HCT116 (cell line): ENCODE data around the gene RNF150. TPM values are rescaled to one million over a fixed set of nuclear protein-coding genes. Genes with fewer than 3 reads are reported as not detected.

Experiments used
- ATAC-seq: fragments of 200-7000 bp; cut with Tn5 transposase; 2 replicates; pipeline ENCODE4 v1.9.1; 2020; ENCODE audit warnings: mild to moderate bottlenecking, moderate library complexity
- BruUV-seq: library from RNA; stranded (reverse); fragments of 400-500 nt; replicated peaks from 2 replicates; lab custom pipeline; 2021; lab: Mats Ljungman, UMichigan
- CTCF ChIA-PET: fragments of 300-600 bp; sonication (Branson Sonifier 250); formaldehyde crosslinking; loops from one replicate; lab custom pipeline; 2021; ENCODE audit warnings: antibody characterized with exemption; lab: Charles Lee
- POLR2A ChIA-PET: fragments of 300-600, 350-600 bp; sonication (Branson Sonifier 250); formaldehyde crosslinking; loops from one replicate; lab custom pipeline; 2021; ENCODE audit warnings: antibody characterized with exemption; lab: Charles Lee
- RAD21 ChIA-PET, 2 experiments: fragments of 300-600 bp; sonication (Branson Sonifier 250); formaldehyde crosslinking; loops; one replicate each; lab custom pipeline; 2023; ENCODE audit warnings: low total read pairs in 2 of 2; ENCODE audit not compliant: uncharacterized antibody in 2 of 2, unreplicated experiment in 2 of 2, low non-redundant PET in 1 of 2; lab: Charles Lee
- DNase-seq: peaks from one replicate; pipeline ENCODE4 v3.0.0-alpha.2; 2010; ENCODE audit warnings: low read depth, low spot score
- H2AFZ ChIP-seq: fragments of 200-600 bp; shearing (Covaris generic), sonication (generic); 2 replicates; pipeline ENCODE4 v1.6.1; 2017; ENCODE audit warnings: low read depth, mixed run types, mixed read lengths, antibody characterized with exemption, low read length; ENCODE audit not compliant: poor library complexity, severe bottlenecking
- H3K27ac ChIP-seq: 2 replicates; pipeline ENCODE4 v1.5.1; 2012; ENCODE audit warnings: low read depth, low read length
- H3K27me3 ChIP-seq: fragments of 200-600 bp; sonication (generic); 2 replicates; pipeline ENCODE4 v1.6.1; 2016; ENCODE audit warnings: mixed run types, low read length, mixed read lengths; ENCODE audit not compliant: insufficient read depth
- H3K36me3 ChIP-seq, 2 experiments: fragments of 200-500 bp in 1 of 2; fragments of 200-600 bp in 1 of 2; sonication (Bioruptor generic) in 1 of 2; sonication (generic) in 1 of 2; 2 replicates each; pipeline versions ENCODE4 v1.5.1 to v1.6.1; 2014 to 2016; ENCODE audit warnings: low read length in 2 of 2, inconsistent platforms in 1 of 2, mixed read lengths in 1 of 2, mixed run types in 1 of 2; ENCODE audit not compliant: insufficient read depth in 2 of 2, control insufficient read depth in 1 of 2
- H3K4me1 ChIP-seq, 2 experiments: fragments of 200-600 bp in 1 of 2; sonication (generic) in 1 of 2; 2 replicates each; pipeline versions ENCODE4 v1.5.1 to v1.6.1; 2012 to 2017; ENCODE audit warnings: low read length in 2 of 2, inconsistent platforms in 1 of 2, mild to moderate bottlenecking in 1 of 2, mixed read lengths in 1 of 2, mixed run types in 1 of 2, moderate library complexity in 1 of 2; ENCODE audit not compliant: insufficient read depth in 2 of 2, control insufficient read depth in 1 of 2
- H3K4me2 ChIP-seq: fragments of 200-600 bp; sonication (generic); 2 replicates; pipeline ENCODE4 v1.6.1; 2017; ENCODE audit warnings: mixed run types, low read length, mixed read lengths
- H3K4me3 ChIP-seq, 2 experiments: fragments of 200-600 bp in 1 of 2; sonication (generic) in 1 of 2; replicated peaks in 1 of 2; 2 replicates each; pipeline ENCODE4 v1.5.1; 2011 to 2016; ENCODE audit warnings: low read length in 2 of 2, control low read depth in 1 of 2, low read depth in 1 of 2, mild to moderate bottlenecking in 1 of 2, mixed read lengths in 1 of 2, mixed run types in 1 of 2
- H3K79me2 ChIP-seq: fragments of 200-600 bp; sonication (generic); 2 replicates; pipeline ENCODE4 v1.6.1; 2017; ENCODE audit warnings: mild to moderate bottlenecking, mixed run types, low read length, moderate library complexity, mixed read lengths; ENCODE audit not compliant: insufficient read depth
- H3K9ac ChIP-seq: fragments of 200-600 bp; sonication (generic); 2 replicates; pipeline ENCODE4 v1.6.1; 2016; ENCODE audit warnings: low read length, mixed read lengths
- H3K9me2 ChIP-seq: fragments of 200-600 bp; sonication (generic), shearing (Covaris generic); 2 replicates; pipeline ENCODE4 v1.6.1; 2017; ENCODE audit warnings: mixed run types, mild to moderate bottlenecking, moderate library complexity; ENCODE audit not compliant: insufficient read depth
- H3K9me3 ChIP-seq, 2 experiments: fragments of 200-500 bp in 1 of 2; fragments of 200-600 bp in 1 of 2; sonication (Bioruptor generic) in 1 of 2; sonication (generic) in 1 of 2; 2 replicates each; pipeline ENCODE4 v1.6.1; 2014 to 2017; ENCODE audit warnings: low read length in 2 of 2, mixed read lengths in 2 of 2, inconsistent platforms in 1 of 2, low read depth in 1 of 2, mild to moderate bottlenecking in 1 of 2, mixed run types in 1 of 2, moderate library complexity in 1 of 2; ENCODE audit not compliant: control insufficient read depth in 1 of 2, insufficient read depth in 1 of 2
- H4K20me1 ChIP-seq: fragments of 200-600 bp; sonication (generic), shearing (Covaris generic); 2 replicates; pipeline ENCODE4 v1.6.1; 2017; ENCODE audit warnings: mixed run types, mild to moderate bottlenecking, moderate library complexity; ENCODE audit not compliant: insufficient read depth
- CBX3 ChIP-seq: IDR thresholded peaks from 2 replicates; pipeline ENCODE4 v1.6.1; 2012; ENCODE audit warnings: low read depth
- CEBPB ChIP-seq: IDR thresholded peaks from 2 replicates; pipeline ENCODE4 v1.6.1; 2012; ENCODE audit warnings: low read depth
- ELF1 ChIP-seq: IDR thresholded peaks from 2 replicates; pipeline ENCODE4 v1.6.1; 2012; ENCODE audit warnings: low read depth, borderline replicate concordance
- EZH2 ChIP-seq: fragments of 200-600 bp; sonication (generic); IDR thresholded peaks from 2 replicates; pipeline ENCODE4 v1.6.1; 2017; ENCODE audit warnings: antibody characterized with exemption, mixed run types
- FOSL1 ChIP-seq: IDR thresholded peaks from 2 replicates; pipeline ENCODE4 v1.6.1; 2012; ENCODE audit warnings: low read depth
- RAD21 ChIP-seq: IDR thresholded peaks from 2 replicates; pipeline ENCODE4 v1.6.1; 2012; ENCODE audit warnings: low read depth, mild to moderate bottlenecking
- SP1 ChIP-seq: IDR thresholded peaks from 2 replicates; pipeline ENCODE4 v1.6.1; 2012; ENCODE audit warnings: low read depth
- SRF ChIP-seq: IDR thresholded peaks from 2 replicates; pipeline ENCODE4 v1.6.1; 2012; ENCODE audit warnings: low read depth
- ZNF274 ChIP-seq: fragments of 200-500 bp; sonication (Bioruptor generic); IDR thresholded peaks from 2 replicates; pipeline ENCODE4 v1.6.1; 2014; ENCODE audit warnings: mild to moderate bottlenecking, low read depth, low read length, inconsistent platforms
- intact Hi-C: fragments of 100-400 bp; cut with micrococcal nuclease; formaldehyde crosslinking; loops from 2 replicates; pipeline ENCODE4 v1.10.0; 2022
- total RNA-seq: library from RNA; stranded (reverse); gene quantifications from one replicate; pipeline ENCODE4 v1.2.1, GENCODE V29; 2021; ENCODE audit not compliant: unreplicated experiment
- TF ChIP-seq, protein P1 (sequence below): IDR thresholded peaks from 2 replicates; pipeline ENCODE4 v1.6.1; 2011; ENCODE audit warnings: mild to moderate bottlenecking, low read length, moderate library complexity; ENCODE audit not compliant: insufficient replicate concordance; ENCODE audit errors: extremely low read depth
- TF ChIP-seq, protein P2 (sequence below): IDR thresholded peaks from 2 replicates; pipeline ENCODE4 v1.6.1; 2012
- TF ChIP-seq, protein P3 (sequence below): IDR thresholded peaks from 2 replicates; pipeline ENCODE4 v1.6.1; 2012
- TF ChIP-seq, protein P4 (sequence below), 3 experiments: fragments of 200-600 bp in 1 of 3; sonication (generic) in 1 of 3; IDR thresholded peaks in 2 of 3; conservative IDR thresholded peaks in 1 of 3; 2 replicates each; pipeline ENCODE4 v1.5.1; 2012 to 2017; ENCODE audit warnings: low read depth in 2 of 3, low read length in 2 of 3, antibody characterized with exemption in 1 of 3, borderline replicate concordance in 1 of 3, control low read depth in 1 of 3, mild to moderate bottlenecking in 1 of 3, mixed read lengths in 1 of 3, mixed run types in 1 of 3, moderate library complexity in 1 of 3; ENCODE audit not compliant: insufficient read depth in 1 of 3

Gene RNF150
- total RNA-seq, 1 experiment from 2014 or later = 0.07 TPM

DNA sequence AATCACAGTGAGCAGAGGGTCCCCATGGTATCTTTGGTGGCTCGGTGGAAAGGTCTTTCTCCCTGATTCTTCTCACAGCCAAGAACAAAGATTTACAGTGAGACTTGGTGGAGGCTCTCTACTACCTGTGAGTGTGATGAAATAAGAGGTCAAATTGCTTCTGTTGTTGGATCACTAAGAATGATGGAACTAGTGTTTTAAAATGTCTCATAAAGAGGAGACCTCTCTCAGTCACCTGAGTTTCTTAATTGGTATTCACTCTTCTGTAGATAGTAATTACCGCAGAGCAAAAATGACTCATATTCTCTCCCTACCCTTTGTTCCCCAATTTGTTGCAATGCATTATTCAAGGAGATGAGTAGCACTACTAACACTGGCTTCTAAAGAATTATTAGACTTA lies 276.2 kb downstream of the RNF150 start:
- no peaks in the 10 kb centered on the region for H4K20me1 ChIP-seq
- intact Hi-C loops = loop anchor here (10.0 kb wide), 2 partner anchors 332 to 602 kb away; partner anchors contain the start of gene ELMOD2
- POLR2A ChIA-PET = no interaction called here
- no peak for TF ChIP-seq RAD21
- no peak for TF ChIP-seq ELF1
- no peak for TF ChIP-seq EZH2
- TF ChIP-seq CBX3 = peak; percentile 60; the same call in 1 of the 2 replicates
- TF ChIP-seq, protein P1, sequence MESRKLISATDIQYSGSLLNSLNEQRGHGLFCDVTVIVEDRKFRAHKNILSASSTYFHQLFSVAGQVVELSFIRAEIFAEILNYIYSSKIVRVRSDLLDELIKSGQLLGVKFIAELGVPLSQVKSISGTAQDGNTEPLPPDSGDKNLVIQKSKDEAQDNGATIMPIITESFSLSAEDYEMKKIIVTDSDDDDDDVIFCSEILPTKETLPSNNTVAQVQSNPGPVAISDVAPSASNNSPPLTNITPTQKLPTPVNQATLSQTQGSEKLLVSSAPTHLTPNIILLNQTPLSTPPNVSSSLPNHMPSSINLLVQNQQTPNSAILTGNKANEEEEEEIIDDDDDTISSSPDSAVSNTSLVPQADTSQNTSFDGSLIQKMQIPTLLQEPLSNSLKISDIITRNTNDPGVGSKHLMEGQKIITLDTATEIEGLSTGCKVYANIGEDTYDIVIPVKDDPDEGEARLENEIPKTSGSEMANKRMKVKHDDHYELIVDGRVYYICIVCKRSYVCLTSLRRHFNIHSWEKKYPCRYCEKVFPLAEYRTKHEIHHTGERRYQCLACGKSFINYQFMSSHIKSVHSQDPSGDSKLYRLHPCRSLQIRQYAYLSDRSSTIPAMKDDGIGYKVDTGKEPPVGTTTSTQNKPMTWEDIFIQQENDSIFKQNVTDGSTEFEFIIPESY = no peak
- TF ChIP-seq, protein P2, sequence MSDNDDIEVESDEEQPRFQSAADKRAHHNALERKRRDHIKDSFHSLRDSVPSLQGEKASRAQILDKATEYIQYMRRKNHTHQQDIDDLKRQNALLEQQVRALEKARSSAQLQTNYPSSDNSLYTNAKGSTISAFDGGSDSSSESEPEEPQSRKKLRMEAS = no peak; the same call in 1 of the 2 replicates
- TF ChIP-seq FOSL1 = peak; percentile 42; the same call in 1 of the 2 replicates
- TF ChIP-seq, protein P3, sequence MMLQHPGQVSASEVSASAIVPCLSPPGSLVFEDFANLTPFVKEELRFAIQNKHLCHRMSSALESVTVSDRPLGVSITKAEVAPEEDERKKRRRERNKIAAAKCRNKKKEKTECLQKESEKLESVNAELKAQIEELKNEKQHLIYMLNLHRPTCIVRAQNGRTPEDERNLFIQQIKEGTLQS = no peak
- 0 out of 2 replicates have a peak, but pooled peaks have one; percentile 7 for TF ChIP-seq SP1
- no peak for TF ChIP-seq CEBPB
- TF ChIP-seq ZNF274 = no peak
- TF ChIP-seq, protein P4, sequence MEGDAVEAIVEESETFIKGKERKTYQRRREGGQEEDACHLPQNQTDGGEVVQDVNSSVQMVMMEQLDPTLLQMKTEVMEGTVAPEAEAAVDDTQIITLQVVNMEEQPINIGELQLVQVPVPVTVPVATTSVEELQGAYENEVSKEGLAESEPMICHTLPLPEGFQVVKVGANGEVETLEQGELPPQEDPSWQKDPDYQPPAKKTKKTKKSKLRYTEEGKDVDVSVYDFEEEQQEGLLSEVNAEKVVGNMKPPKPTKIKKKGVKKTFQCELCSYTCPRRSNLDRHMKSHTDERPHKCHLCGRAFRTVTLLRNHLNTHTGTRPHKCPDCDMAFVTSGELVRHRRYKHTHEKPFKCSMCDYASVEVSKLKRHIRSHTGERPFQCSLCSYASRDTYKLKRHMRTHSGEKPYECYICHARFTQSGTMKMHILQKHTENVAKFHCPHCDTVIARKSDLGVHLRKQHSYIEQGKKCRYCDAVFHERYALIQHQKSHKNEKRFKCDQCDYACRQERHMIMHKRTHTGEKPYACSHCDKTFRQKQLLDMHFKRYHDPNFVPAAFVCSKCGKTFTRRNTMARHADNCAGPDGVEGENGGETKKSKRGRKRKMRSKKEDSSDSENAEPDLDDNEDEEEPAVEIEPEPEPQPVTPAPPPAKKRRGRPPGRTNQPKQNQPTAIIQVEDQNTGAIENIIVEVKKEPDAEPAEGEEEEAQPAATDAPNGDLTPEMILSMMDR (IDR thresholded peaks at IDR 0.05 in 2 of 3, conservative IDR thresholded peaks at IDR 0.05 in 1 of 3; ENCODE audit: borderline replicate concordance in 1 of 3, insufficient read depth in 1 of 3, low read depth in 2 of 3, low read length in 2 of 3) = no peak
- TF ChIP-seq SRF = no peak
- TF ChIP-seq, all 23 proteins: peak for 3
- Histone ChIP-seq H3K79me2 (no peaks in the 10 kb centered on the region), H3K9me2 (no peaks in the 10 kb centered on the region), H3K27ac (peak overlapping the region; percentile 38), H3K36me3 (no peaks in the 10 kb centered on the region), H3K4me1 (peaks cover 9 to 20% of the 10 kb centered on the region in 2 experiments; a peak in 3 of 4 replicates), H2AFZ (peak overlapping the region; percentile 99), H3K4me3 (peak overlapping the region; percentile 39 to 57), H3K4me2 (peak overlapping the region; percentile 95), H3K27me3 (no peaks in the 10 kb centered on the region), H3K9ac (peak overlapping the region; percentile 43; the same call in 1 of the 2 replicates), H3K9me3 (no peaks in the 10 kb centered on the region)
- TSS peak; percentile 92 for BruUV-seq
- CTCF ChIA-PET = no interaction called here
- DNase-seq (peak; percentile 10), ATAC-seq (peak; percentile 62)
- RAD21 ChIA-PET = no interaction called here
